NCI-H510A treated with DMSO at 0.1 percent for 48 hours (cell line): ENCODE data around the gene LIPE.
"Not testable (repeated sequence)": the region's sequence is repeated elsewhere in the genome, so short reads cannot be mapped to it uniquely, and the experiment has no call there.

Source experiments
- DNase-seq: peaks from one replicate; lab custom pipeline; 2025; lab: John Stamatoyannopoulos, UW

Gene LIPE

GRCh38 chr19:42427313-42427712 lies at the start of gene LIPE:
Gene LIPE, minus strand, starts transcription at chr19:42427388. Its CDS starts 239 bp downstream, at chr19:42427149.
- no peak for DNase-seq

- DNase-seq: no peak
Observed at GRCh38 chr19:42475366-42475765, 48.2 kb upstream of the LIPE start.

- DNase-seq: no peak
Observed at GRCh38 chr19:42474743-42475142, 47.6 kb upstream of the LIPE start.

GRCh38 chr19:42473686-42474085 lies 46.5 kb upstream of the LIPE start:
- DNase-seq: no peak

GRCh38 chr19:42472402-42473147 lies 45.4 kb upstream of the LIPE start:
- no peak for DNase-seq

GRCh38 chr19:42471554-42472249 lies 44.5 kb upstream of the LIPE start:
- DNase-seq: no peak

GRCh38 chr19:42469311-42470235 lies 42.4 kb upstream of the LIPE start:
- DNase-seq: no peak

GRCh38 chr19:42468273-42468796 lies 41.1 kb upstream of the LIPE start:
- no peak for DNase-seq

GRCh38 chr19:42467183-42467760 lies 40.1 kb upstream of the LIPE start:
- DNase-seq: no peak

GRCh38 chr19:42466521-42467182 lies 39.5 kb upstream of the LIPE start:
- no peak for DNase-seq

GRCh38 chr19:42465827-42466280 lies 38.7 kb upstream of the LIPE start:
- no peak for DNase-seq

GRCh38 chr19:42461700-42462324 lies 34.6 kb upstream of the LIPE start:
- DNase-seq: no peak

- not testable (repeated sequence) for DNase-seq
Observed at GRCh38 chr19:42461231-42461630, 34.0 kb upstream of the LIPE start.

GRCh38 chr19:42459926-42460325 lies 32.7 kb upstream of the LIPE start:
- DNase-seq: no peak

GRCh38 chr19:42455621-42456081 lies 28.5 kb upstream of the LIPE start:
- no peak for DNase-seq

- DNase-seq: no peak
Observed at GRCh38 chr19:42455086-42455485, 27.9 kb upstream of the LIPE start.

GRCh38 chr19:42452590-42452989 lies 25.4 kb upstream of the LIPE start:
- DNase-seq: no peak

GRCh38 chr19:42450314-42450934 lies 23.2 kb upstream of the LIPE start:
- peak; percentile 89 for DNase-seq

GRCh38 chr19:42448306-42448705 lies 21.1 kb upstream of the LIPE start:
- not testable (repeated sequence) for DNase-seq

GRCh38 chr19:42445948-42446347 lies 18.8 kb upstream of the LIPE start:
- DNase-seq: no peak
